Femur (tissue), 1 donor: ENCODE data around the gene BCAS4.
A peak's percentile ranks its signal among the peaks of the same experiment; 100 is the strongest.

Experiments used
- DNase-seq: peaks from one replicate; pipeline ENCODE4 v3.0.0-alpha.2; 2017

Gene BCAS4

GRCh38 chr20:50824137-50824536, 29.3 kb downstream of the BCAS4 start:
- DNase-seq, result no peak

GRCh38 chr20:50826121-50826520, 31.3 kb downstream of the BCAS4 start:
- DNase-seq, result no peak

GRCh38 chr20:50828363-50829136, 33.7 kb downstream of the BCAS4 start:
- no peak for DNase-seq

- DNase-seq, result no peak
Observed at GRCh38 chr20:50831622-50832021, 36.8 kb downstream of the BCAS4 start.

GRCh38 chr20:50834599-50835005, 39.7 kb downstream of the BCAS4 start:
- DNase-seq, result no peak

GRCh38 chr20:50837532-50838321, 42.9 kb downstream of the BCAS4 start:
- peak; percentile 81 for DNase-seq

GRCh38 chr20:50838322-50838625, 43.4 kb downstream of the BCAS4 start:
- DNase-seq, result no peak

- DNase-seq, result no peak
Observed at GRCh38 chr20:50838707-50839385, 44.0 kb downstream of the BCAS4 start.

GRCh38 chr20:50842821-50843220, 48.0 kb downstream of the BCAS4 start:
- no peak for DNase-seq

GRCh38 chr20:50843331-50844276, 48.7 kb downstream of the BCAS4 start:
- DNase-seq, result no peak

GRCh38 chr20:50844430-50845100, 49.7 kb downstream of the BCAS4 start:
- DNase-seq, result no peak

GRCh38 chr20:50845566-50846215, 50.8 kb downstream of the BCAS4 start:
- no peak for DNase-seq

- no peak for DNase-seq
Observed at GRCh38 chr20:50848341-50848808, 53.5 kb downstream of the BCAS4 start.

GRCh38 chr20:50848846-50849673, 54.2 kb downstream of the BCAS4 start:
- DNase-seq, result no peak

- no peak for DNase-seq
Observed at GRCh38 chr20:50850721-50851286, 55.9 kb downstream of the BCAS4 start.

GRCh38 chr20:50852085-50852484, 57.2 kb downstream of the BCAS4 start:
- DNase-seq, result no peak

- no peak for DNase-seq
Observed at GRCh38 chr20:50854506-50855249, 59.8 kb downstream of the BCAS4 start.

- DNase-seq, result no peak
Observed at GRCh38 chr20:50855498-50856474, 60.9 kb downstream of the BCAS4 start.
